HepG2 (cell line): ENCODE measurements around the gene PCYOX1L. TPM values are rescaled to one million over a fixed set of nuclear protein-coding genes. Genes with fewer than 3 reads are reported as not detected.

Experiments
- ATAC-seq: fragments of 200-7000 bp; cut with Tn5 transposase; 3 replicates; pipeline ENCODE4 v1.9.1; 2020; ENCODE audit warnings: mild to moderate bottlenecking, moderate library complexity
- BruUV-seq: library from RNA; stranded (reverse); fragments of 400-500 nt; replicated peaks from 2 replicates; lab custom pipeline; 2021; lab: Mats Ljungman, UMichigan
- CTCF ChIA-PET: fragments of 300-600 bp; formaldehyde crosslinking; extraction: SDS; loops from one replicate; lab custom pipeline; 2021; ENCODE audit warnings: low total read pairs, inconsistent platforms, low intra/inter-chr PET ratio; lab: Yijun Ruan, JAX
- POLR2A ChIA-PET: fragments of 350-600 bp; sonication (Branson Sonifier 250); formaldehyde crosslinking; loops from one replicate; lab custom pipeline; 2020; ENCODE audit warnings: antibody characterized with exemption, inconsistent platforms; lab: Yijun Ruan, JAX
- DNase-seq: peaks from one replicate; pipeline ENCODE4 v3.0.0-alpha.2; 2015; ENCODE audit warnings: low spot score
- FAIRE-seq: peaks from 3 replicates; lab custom pipeline; 2011; peaks lifted over from hg19 to GRCh38; lab: Jason Lieb, UNC
- H2AFZ ChIP-seq: one replicate; pipeline ENCODE4 v1.6.1; 2011; ENCODE audit warnings: low read length, inconsistent platforms
- H3K27ac ChIP-seq: fragments of 300-600 bp; 3 replicates; pipeline ENCODE4 v1.8.0; 2011; ENCODE audit warnings: mixed run types, mild to moderate bottlenecking, mixed read lengths, low read length, inconsistent platforms; ENCODE audit not compliant: insufficient read depth; ENCODE audit errors: extremely low read length
- H3K27me3 ChIP-seq, 2 experiments: fragments of 200-600 bp in 1 of 2; 2 replicates in 1 of 2; 3 replicates in 1 of 2; pipeline versions ENCODE4 v1.6.0 to v1.8.0; 2011; ENCODE audit warnings: low read length in 2 of 2, mild to moderate bottlenecking in 2 of 2, moderate library complexity in 2 of 2, inconsistent platforms in 1 of 2; ENCODE audit not compliant: insufficient read depth in 2 of 2, control insufficient read depth in 1 of 2
- H3K36me3 ChIP-seq, 2 experiments: fragments of 200-600 bp in 1 of 2; replicated peaks in 1 of 2; 2 replicates in 1 of 2; 3 replicates in 1 of 2; pipeline versions ENCODE4 v1.5.1 to v1.8.0; 2011; ENCODE audit warnings: low read length in 2 of 2, inconsistent platforms in 1 of 2; ENCODE audit not compliant: insufficient read depth in 2 of 2, control insufficient read depth in 1 of 2
- H3K4me1 ChIP-seq: 2 replicates; pipeline ENCODE4 v1.5.1; 2012; ENCODE audit warnings: low read length, inconsistent platforms; ENCODE audit not compliant: insufficient read depth
- H3K4me2 ChIP-seq: 2 replicates; pipeline ENCODE4 v1.6.0; 2011; ENCODE audit warnings: low read depth, low read length, inconsistent platforms
- H3K4me3 ChIP-seq, 3 experiments: fragments of 200-600 bp in 1 of 3; sonication (generic), shearing (Covaris generic) in 1 of 3; replicated peaks in 1 of 3; 2 replicates each; pipeline ENCODE4 v1.5.1; 2011 to 2016; ENCODE audit warnings: low read length in 3 of 3, inconsistent platforms in 2 of 3, low read depth in 2 of 3, mild to moderate bottlenecking in 2 of 3, control low read depth in 1 of 3, mixed read lengths in 1 of 3; ENCODE audit not compliant: insufficient read depth in 1 of 3
- H3K79me2 ChIP-seq: one replicate; pipeline ENCODE4 v1.6.1; 2011; ENCODE audit warnings: low read length, inconsistent platforms; ENCODE audit not compliant: insufficient read depth
- H3K9ac ChIP-seq: 2 replicates; pipeline ENCODE4 v1.6.0; 2011; ENCODE audit warnings: mild to moderate bottlenecking, low read depth, low read length, inconsistent platforms; ENCODE audit not compliant: insufficient read depth
- H3K9me3 ChIP-seq: 2 replicates; pipeline ENCODE4 v1.5.1; 2012; ENCODE audit warnings: mild to moderate bottlenecking, low read length
- H4K20me1 ChIP-seq: 2 replicates; pipeline ENCODE4 v1.6.0; 2011; ENCODE audit warnings: inconsistent platforms, mild to moderate bottlenecking, low read length, moderate library complexity; ENCODE audit not compliant: insufficient read depth
- CEBPB ChIP-seq: IDR thresholded peaks from 2 replicates; pipeline ENCODE4 v1.6.1; 2011; ENCODE audit warnings: low read depth, low read length, improper control_type of control experiment, borderline replicate concordance
- CHD4 ChIP-seq: fragments of 200-600 bp; sonication (generic); IDR thresholded peaks from 2 replicates; pipeline ENCODE4 v1.7.0; 2017; ENCODE audit warnings: mild to moderate bottlenecking, low read length, borderline replicate concordance
- DDIT3 ChIP-seq: sonication (generic); formaldehyde crosslinking; IDR thresholded peaks from 2 replicates; pipeline ENCODE4 v1.4.0; 2020; ENCODE audit warnings: mild to moderate bottlenecking, missing genetic modification reagents
- IRF9 ChIP-seq: sonication (generic); formaldehyde crosslinking; IDR thresholded peaks from 2 replicates; pipeline ENCODE4 v1.8.0; 2022; ENCODE audit warnings: missing genetic modification reagents, mild to moderate bottlenecking, borderline replicate concordance
- NFRKB ChIP-seq: fragments of 450-650 bp; IDR thresholded peaks from 2 replicates; pipeline ENCODE4 v1.6.1; 2017
- PBX2 ChIP-seq: IDR thresholded peaks from 2 replicates; pipeline ENCODE4 v1.6.1; 2016; ENCODE audit warnings: control low read depth
- PHF21A ChIP-seq: sonication (generic); formaldehyde crosslinking; IDR thresholded peaks from 2 replicates; pipeline ENCODE4 v1.5.0; 2020; ENCODE audit warnings: mild to moderate bottlenecking, missing genetic modification reagents
- SAFB2 ChIP-seq: sonication (generic); formaldehyde crosslinking; IDR thresholded peaks from 2 replicates; pipeline ENCODE4 v1.5.1; 2020; ENCODE audit warnings: missing genetic modification reagents, low read depth, mild to moderate bottlenecking, borderline replicate concordance
- SETDB1 ChIP-seq: sonication (generic); formaldehyde crosslinking; IDR thresholded peaks from 2 replicates; pipeline ENCODE4 v1.5.1; 2020; ENCODE audit warnings: missing genetic modification reagents, mild to moderate bottlenecking, borderline replicate concordance
- SRSF9 ChIP-seq: fragments of 200-400 bp; formaldehyde crosslinking; IDR thresholded peaks from 2 replicates; pipeline ENCODE4 v1.6.1; 2018; ENCODE audit warnings: borderline replicate concordance, mild to moderate bottlenecking, low read depth, low read length; ENCODE audit not compliant: insufficient read depth, poor library complexity, severe bottlenecking
- SUZ12 ChIP-seq: fragments of 150-350 bp; IDR thresholded peaks from 2 replicates; pipeline ENCODE4 v1.6.1; 2014; ENCODE audit warnings: low read depth, low read length
- TAF1 ChIP-seq: sonication (generic); formaldehyde crosslinking; IDR thresholded peaks from 2 replicates; pipeline ENCODE4 v1.4.0; 2020; ENCODE audit warnings: missing genetic modification reagents
- TCF7 ChIP-seq: sonication (generic); IDR thresholded peaks from 2 replicates; pipeline ENCODE4 v1.6.1; 2016; ENCODE audit warnings: antibody characterized with exemption, low read depth
- TCF7L2 ChIP-seq: IDR thresholded peaks from 2 replicates; pipeline ENCODE4 v1.6.1; 2011; ENCODE audit warnings: mild to moderate bottlenecking, low read depth, low read length, moderate library complexity
- ZNF329 ChIP-seq: sonication (generic); formaldehyde crosslinking; IDR thresholded peaks from 2 replicates; pipeline ENCODE4 v1.9.0; 2021; ENCODE audit warnings: low read depth, mild to moderate bottlenecking, missing genetic modification reagents
- ZNF549 ChIP-seq: sonication (generic); formaldehyde crosslinking; IDR thresholded peaks from 2 replicates; pipeline ENCODE4 v1.5.0; 2020; ENCODE audit warnings: missing genetic modification reagents
- ZNF790 ChIP-seq: sonication (generic); formaldehyde crosslinking; IDR thresholded peaks from 2 replicates; pipeline ENCODE4 v1.8.0; 2022; ENCODE audit warnings: missing genetic modification reagents, mild to moderate bottlenecking, borderline replicate concordance
- ZNF879 ChIP-seq: sonication (generic); formaldehyde crosslinking; IDR thresholded peaks from 2 replicates; pipeline ENCODE4 v1.8.1; 2023; ENCODE audit warnings: missing genetic modification reagents
- WGBS: methylation state at CpG from one replicate; pipeline ENCODE4 v1.1.6; 2017; ENCODE audit warnings: low lambda C conversion rate; 5-methylcytosine and 5-hydroxymethylcytosine counted together
- in situ Hi-C: cut with HindIII; loops from 2 replicates; pipeline ENCODE4 v1.10.0; 2017; ENCODE audit warnings: low pct_unique_long_range_greater_than_20kb; ENCODE audit not compliant: extremely low pct_ligation_motif_present
- intact Hi-C: fragments of 100-400 bp; cut with micrococcal nuclease; formaldehyde crosslinking; loops from one replicate; pipeline ENCODE4 v1.10.0; 2022; ENCODE audit not compliant: unreplicated experiment
- polyA plus RNA-seq, 8 experiments: library from polyadenylated mRNA; depleted of rRNA in 3 of 8; stranded (reverse) in 7 of 8; unstranded in 1 of 8; fragments of >200 nt; fragmentation: Illumina TruSeq in 4 of 8; extraction: Trizol in 4 of 8; gene quantifications; 2 replicates each; pipeline versions ENCODE4 v1.2.1 to v1.2.3, GENCODE V29; 2011 to 2016; ENCODE audit warnings: low read depth in 4 of 8, missing spikeins in 1 of 8, mixed read lengths in 1 of 8; ENCODE audit not compliant: insufficient read depth in 1 of 8
- total RNA-seq, 5 experiments: library from RNA; depleted of rRNA; stranded (reverse); fragments of >200 nt; fragmentation: Illumina TruSeq; extraction: Trizol; gene quantifications; 2 replicates each; pipeline ENCODE4 v1.2.3, GENCODE V29; 2016; ENCODE audit warnings: low read depth in 1 of 5
- TF ChIP-seq, protein P1 (sequence below): sonication (generic); formaldehyde crosslinking; IDR thresholded peaks from 2 replicates; pipeline ENCODE4 v1.4.0; 2020; ENCODE audit warnings: missing genetic modification reagents, borderline replicate concordance

PCYOX1L gene
- total and polyA plus RNA-seq, 2 of the 13 experiments (the other 11 are each of a cell fraction or from before 2014, with no cell fraction given), result 1.00 to 3.7 TPM

DNA sequence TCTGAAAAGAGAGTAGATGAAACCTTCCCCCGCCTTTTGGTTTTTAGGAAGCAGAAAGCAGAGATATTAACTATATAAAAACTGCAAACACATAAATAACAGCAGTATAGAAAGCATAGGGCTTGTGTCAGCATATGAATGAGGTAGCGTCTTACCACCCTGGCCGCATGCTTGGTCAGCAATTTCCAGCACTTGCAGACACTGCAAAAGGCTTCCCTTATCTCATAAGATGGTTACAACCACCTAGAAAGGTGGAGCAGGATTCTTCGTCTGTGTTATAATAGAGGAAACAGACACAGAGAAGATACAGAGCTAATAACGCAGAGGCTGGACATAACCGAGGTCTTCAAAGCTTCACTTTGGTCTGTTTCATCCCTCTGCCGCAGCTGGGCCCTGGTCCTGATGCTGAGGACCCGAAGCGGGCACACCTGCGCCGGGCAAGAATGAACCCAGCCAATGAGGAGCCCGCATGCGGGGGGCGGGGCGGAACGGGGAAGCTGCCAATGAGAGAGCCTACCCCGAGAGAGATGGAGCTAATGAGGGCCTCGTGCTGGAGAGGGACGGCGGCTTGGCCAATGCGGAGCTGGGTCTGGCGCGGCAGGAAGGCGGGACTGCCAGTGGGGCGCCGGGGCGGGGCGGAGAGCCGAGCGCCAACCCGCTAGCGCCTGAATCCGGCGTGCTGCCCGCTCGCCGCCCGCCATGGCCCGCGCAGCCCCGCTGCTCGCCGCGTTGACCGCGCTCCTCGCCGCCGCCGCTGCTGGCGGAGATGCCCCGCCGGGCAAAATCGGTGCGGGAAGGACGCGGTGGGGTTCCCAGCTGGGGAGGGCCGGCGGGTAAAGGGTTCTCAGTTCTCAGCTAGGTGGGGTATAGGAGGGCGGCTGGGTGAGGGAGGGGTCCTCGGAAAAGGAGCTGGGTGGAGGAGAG is at the start of gene PCYOX1L (continued):
- peak; percentile 53; the same call in 1 of the 2 replicates for TF ChIP-seq IRF9 (CRISPR knock-in tag)
- TF ChIP-seq ZNF790, result peak; percentile 83; the same call in 1 of the 2 replicates
- TF ChIP-seq PBX2 (CRISPR knock-in tag), result peak; percentile 84
- no peak for TF ChIP-seq SETDB1 (CRISPR knock-in tag)
- no peak for TF ChIP-seq TAF1
- peak; percentile 92 for TF ChIP-seq SAFB2 (CRISPR knock-in tag)

DNA sequence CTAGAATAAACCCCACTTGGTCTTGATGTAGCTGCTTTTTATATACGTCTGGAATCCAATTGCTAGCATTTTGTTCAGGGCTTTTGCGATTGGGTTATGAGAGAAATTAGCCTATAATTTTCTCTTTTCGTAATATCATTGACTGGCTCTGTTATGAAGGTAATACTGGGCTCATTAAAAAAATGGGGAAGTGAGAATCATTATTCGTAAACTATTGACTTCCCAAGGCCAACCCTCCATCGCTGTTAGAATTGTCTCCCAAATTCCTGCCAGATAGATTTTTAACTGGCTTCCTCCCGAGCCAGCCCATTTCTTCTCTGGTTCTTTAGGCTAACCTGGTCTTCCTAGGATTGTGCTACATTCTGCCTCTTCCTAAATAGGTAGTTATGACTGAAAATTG is 48.5 kb upstream of the PCYOX1L start:
- WGBS, result 70% methylated on average over 6 of the region's 6 CpGs
- intact Hi-C loops, result no loop called here
- no peak overlapping the region for H3K27ac ChIP-seq
- FAIRE-seq (no peak), DNase-seq (no peak), ATAC-seq (no peak)
- no peaks in the 10 kb centered on the region; a peak in 1 of 5 replicates for H3K27me3 ChIP-seq
- H3K4me2 ChIP-seq, result no peak overlapping the region
- ChIA-PET CTCF (no interaction called here), POLR2A (no interaction called here)
- no peak overlapping the region for H2AFZ ChIP-seq
- H3K79me2 ChIP-seq, result no peaks in the 10 kb centered on the region
- H3K9ac ChIP-seq, result no peak overlapping the region
- no peaks in the 10 kb centered on the region for H3K36me3 ChIP-seq
- BruUV-seq, result no TSS peak
- in situ Hi-C loops, result no loop called here
- no peak overlapping the region for H3K4me3 ChIP-seq
- no peaks in the 10 kb centered on the region for H3K4me1 ChIP-seq
- no peaks in the 10 kb centered on the region for H4K20me1 ChIP-seq
- H3K9me3 ChIP-seq, result no peaks in the 10 kb centered on the region
- TF ChIP-seq PHF21A (no peak), DDIT3 (no peak), NFRKB (no peak), ZNF879 (CRISPR knock-in tag) (no peak), ZNF549 (CRISPR knock-in tag) (no peak), SUZ12 (no peak), TCF7L2 (no peak), CHD4 (no peak), ZNF329 (CRISPR knock-in tag) (no peak), SRSF9 (no peak), CEBPB (no peak), TCF7 (no peak)
- TF ChIP-seq, protein P1, sequence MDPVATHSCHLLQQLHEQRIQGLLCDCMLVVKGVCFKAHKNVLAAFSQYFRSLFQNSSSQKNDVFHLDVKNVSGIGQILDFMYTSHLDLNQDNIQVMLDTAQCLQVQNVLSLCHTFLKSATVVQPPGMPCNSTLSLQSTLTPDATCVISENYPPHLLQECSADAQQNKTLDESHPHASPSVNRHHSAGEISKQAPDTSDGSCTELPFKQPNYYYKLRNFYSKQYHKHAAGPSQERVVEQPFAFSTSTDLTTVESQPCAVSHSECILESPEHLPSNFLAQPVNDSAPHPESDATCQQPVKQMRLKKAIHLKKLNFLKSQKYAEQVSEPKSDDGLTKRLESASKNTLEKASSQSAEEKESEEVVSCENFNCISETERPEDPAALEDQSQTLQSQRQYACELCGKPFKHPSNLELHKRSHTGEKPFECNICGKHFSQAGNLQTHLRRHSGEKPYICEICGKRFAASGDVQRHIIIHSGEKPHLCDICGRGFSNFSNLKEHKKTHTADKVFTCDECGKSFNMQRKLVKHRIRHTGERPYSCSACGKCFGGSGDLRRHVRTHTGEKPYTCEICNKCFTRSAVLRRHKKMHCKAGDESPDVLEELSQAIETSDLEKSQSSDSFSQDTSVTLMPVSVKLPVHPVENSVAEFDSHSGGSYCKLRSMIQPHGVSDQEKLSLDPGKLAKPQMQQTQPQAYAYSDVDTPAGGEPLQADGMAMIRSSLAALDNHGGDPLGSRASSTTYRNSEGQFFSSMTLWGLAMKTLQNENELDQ (CRISPR knock-in tag), result no peak
